Measurements from ENCODE around the gene KCTD1.

Gene KCTD1

DNA sequence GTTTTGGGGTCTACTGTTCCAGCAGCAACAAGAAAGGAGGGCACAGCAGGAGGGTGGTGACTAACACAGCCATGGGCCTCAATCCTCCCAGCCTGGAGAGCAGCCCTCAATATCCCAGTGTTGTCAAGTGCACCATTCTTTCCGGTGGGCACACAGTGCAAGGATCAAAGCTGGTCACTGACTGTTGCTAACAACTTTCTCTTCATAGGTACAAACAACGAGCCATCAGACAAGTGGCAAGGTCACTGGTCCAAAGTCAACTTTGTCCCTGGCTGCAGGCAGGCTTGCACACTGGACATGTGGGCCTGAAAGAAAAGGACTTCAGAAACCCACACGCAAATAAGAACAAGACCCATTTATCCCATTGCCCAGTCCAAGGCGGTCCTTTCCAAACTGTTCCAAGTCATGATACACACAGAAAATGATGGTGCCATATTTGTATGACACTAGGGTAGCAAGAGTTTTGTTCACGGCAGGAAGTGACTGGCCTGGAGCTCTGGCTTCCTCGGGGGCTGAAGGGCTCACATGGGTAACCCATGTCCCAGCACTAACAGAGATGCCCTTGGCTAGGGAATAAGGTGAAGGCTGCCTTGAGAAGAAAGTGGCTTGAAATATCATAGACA is 57.0 kb downstream of the KCTD1 start:
- Mint-ChIP-seq H3K9me3 (no peaks in the 10 kb centered on the region), H3K4me1 (ENCODE audit: low read depth) (no peaks in the 10 kb centered on the region), H3K4me3 (no peak overlapping the region), H3K36me3 (ENCODE audit: low read depth) (no peaks in the 10 kb centered on the region), H3K27ac (no peak overlapping the region), H3K27me3 (ENCODE audit: low read depth) (no peaks in the 10 kb centered on the region)
- no peak for DNase-seq (ENCODE audit: low spot score)

- no peak overlapping the region for H3K4me3 Mint-ChIP-seq
- no peak overlapping the region for H3K27ac Mint-ChIP-seq
- no peaks in the 10 kb centered on the region for H3K4me1 Mint-ChIP-seq (ENCODE audit: low read depth)
- no peak for DNase-seq (ENCODE audit: low spot score)
- no peaks in the 10 kb centered on the region for H3K27me3 Mint-ChIP-seq (ENCODE audit: low read depth)
- no peaks in the 10 kb centered on the region for H3K9me3 Mint-ChIP-seq
- no peaks in the 10 kb centered on the region for H3K36me3 Mint-ChIP-seq (ENCODE audit: low read depth)
These were observed 58.5 kb downstream of the KCTD1 start for GRCh38 chr18:26489881-26490280.

GRCh38 chr18:26489191-26489590 is 59.2 kb downstream of the KCTD1 start:
- H3K27ac Mint-ChIP-seq, result no peak overlapping the region

DNA sequence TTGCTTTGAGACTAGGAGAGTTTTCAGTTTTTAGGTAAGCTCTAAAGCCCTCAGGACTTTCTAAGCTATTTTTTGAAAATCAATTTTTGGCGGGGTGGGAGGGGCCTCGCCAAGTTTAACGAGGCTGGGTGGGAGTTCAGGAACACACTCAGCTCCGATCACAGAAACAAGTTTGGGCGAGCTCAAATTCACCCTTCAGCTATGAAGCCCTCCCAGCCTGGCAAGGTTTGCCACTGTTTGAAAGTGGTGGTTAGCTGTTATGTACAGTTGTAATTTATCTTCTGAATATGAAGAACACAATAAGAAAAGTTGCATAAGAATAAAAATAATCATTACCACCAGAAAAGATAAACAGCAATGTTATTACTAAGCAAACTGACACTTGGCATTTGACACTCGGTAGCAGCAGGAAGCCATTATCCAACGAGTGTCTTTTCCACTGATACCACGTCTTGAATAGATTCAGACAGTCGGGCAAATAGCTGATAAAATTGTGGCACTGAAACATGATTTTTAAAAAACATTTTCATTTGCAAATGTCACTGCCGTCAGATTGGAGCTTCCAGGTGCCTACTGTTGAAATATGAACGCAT is 59.8 kb downstream of the KCTD1 start:
- H3K27me3 Mint-ChIP-seq (ENCODE audit: low read depth), result no peaks in the 10 kb centered on the region
- no peak overlapping the region for H3K4me3 Mint-ChIP-seq
- H3K9me3 Mint-ChIP-seq, result no peaks in the 10 kb centered on the region
- no peak for DNase-seq (ENCODE audit: low spot score)
- no peaks in the 10 kb centered on the region for H3K36me3 Mint-ChIP-seq (ENCODE audit: low read depth)
- H3K27ac Mint-ChIP-seq, result no peak overlapping the region
- no peaks in the 10 kb centered on the region for H3K4me1 Mint-ChIP-seq (ENCODE audit: low read depth)

More at GRCh38 chr18:26489191-26489590, 59.2 kb downstream of the KCTD1 start:
- Mint-ChIP-seq H3K4me3 (no peak overlapping the region), H3K36me3 (ENCODE audit: low read depth) (no peaks in the 10 kb centered on the region), H3K27me3 (ENCODE audit: low read depth) (no peaks in the 10 kb centered on the region), H3K9me3 (no peaks in the 10 kb centered on the region), H3K4me1 (ENCODE audit: low read depth) (no peaks in the 10 kb centered on the region)
- DNase-seq (ENCODE audit: low spot score), result no peak

DNA sequence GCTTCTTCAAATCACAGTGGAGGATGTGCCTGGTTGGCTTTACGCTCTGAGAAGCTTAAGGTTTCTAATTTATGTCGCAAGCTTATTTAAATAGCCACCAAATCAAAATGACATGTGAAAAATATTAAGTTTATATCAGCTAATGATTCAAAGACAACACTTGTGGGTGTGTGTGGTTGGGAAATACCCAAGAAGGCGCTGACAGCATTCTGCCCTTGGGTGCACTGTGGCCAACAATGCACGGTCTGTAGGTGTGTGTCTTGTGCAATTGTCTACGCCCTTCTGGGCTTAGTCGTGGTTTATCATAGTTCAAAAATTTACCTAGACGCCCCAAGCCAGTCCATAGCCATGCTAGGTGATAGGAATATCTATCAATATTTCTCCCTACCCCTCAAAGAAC is 60.9 kb downstream of the KCTD1 start:
- Mint-ChIP-seq H3K36me3 (ENCODE audit: low read depth) (no peaks in the 10 kb centered on the region), H3K4me1 (ENCODE audit: low read depth) (no peaks in the 10 kb centered on the region), H3K27ac (no peak overlapping the region), H3K4me3 (no peak overlapping the region), H3K27me3 (ENCODE audit: low read depth) (no peaks in the 10 kb centered on the region), H3K9me3 (no peaks in the 10 kb centered on the region)
- DNase-seq (ENCODE audit: low spot score), result peak; percentile 12

- no peak for DNase-seq (ENCODE audit: low spot score)
- Mint-ChIP-seq H3K4me1 (ENCODE audit: low read depth) (no peaks in the 10 kb centered on the region), H3K9me3 (no peaks in the 10 kb centered on the region), H3K36me3 (ENCODE audit: low read depth) (no peaks in the 10 kb centered on the region), H3K27me3 (ENCODE audit: low read depth) (no peaks in the 10 kb centered on the region), H3K27ac (no peak overlapping the region), H3K4me3 (no peak overlapping the region)
These were observed 64.7 kb downstream of the KCTD1 start for GRCh38 chr18:26483633-26484032.

DNA sequence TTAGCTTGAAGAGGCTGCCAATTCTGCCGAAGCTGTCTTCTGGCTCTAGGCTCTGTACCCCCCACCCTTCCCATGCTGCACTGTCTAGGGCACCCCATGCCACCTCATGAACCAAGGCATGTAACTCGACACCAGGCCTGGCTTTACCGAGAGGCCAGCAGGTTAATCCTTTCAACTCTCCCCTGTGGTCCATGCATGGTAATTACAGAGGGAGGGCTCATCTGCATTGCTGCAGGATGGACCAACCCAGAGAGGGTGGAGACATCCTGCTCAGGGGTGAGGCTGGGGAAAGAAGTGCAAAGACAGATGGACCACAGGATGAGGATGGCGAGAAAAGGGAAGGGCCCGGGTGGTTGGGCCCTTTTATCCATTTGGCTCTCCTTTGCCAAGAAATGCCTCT is 65.8 kb downstream of the KCTD1 start:
- H3K27ac Mint-ChIP-seq, result no peak overlapping the region
- DNase-seq (ENCODE audit: low spot score), result no peak
- no peaks in the 10 kb centered on the region for H3K36me3 Mint-ChIP-seq (ENCODE audit: low read depth)
- H3K9me3 Mint-ChIP-seq, result no peaks in the 10 kb centered on the region
- H3K4me3 Mint-ChIP-seq, result no peak overlapping the region
- H3K27me3 Mint-ChIP-seq (ENCODE audit: low read depth), result no peaks in the 10 kb centered on the region
- no peaks in the 10 kb centered on the region for H3K4me1 Mint-ChIP-seq (ENCODE audit: low read depth)

DNA sequence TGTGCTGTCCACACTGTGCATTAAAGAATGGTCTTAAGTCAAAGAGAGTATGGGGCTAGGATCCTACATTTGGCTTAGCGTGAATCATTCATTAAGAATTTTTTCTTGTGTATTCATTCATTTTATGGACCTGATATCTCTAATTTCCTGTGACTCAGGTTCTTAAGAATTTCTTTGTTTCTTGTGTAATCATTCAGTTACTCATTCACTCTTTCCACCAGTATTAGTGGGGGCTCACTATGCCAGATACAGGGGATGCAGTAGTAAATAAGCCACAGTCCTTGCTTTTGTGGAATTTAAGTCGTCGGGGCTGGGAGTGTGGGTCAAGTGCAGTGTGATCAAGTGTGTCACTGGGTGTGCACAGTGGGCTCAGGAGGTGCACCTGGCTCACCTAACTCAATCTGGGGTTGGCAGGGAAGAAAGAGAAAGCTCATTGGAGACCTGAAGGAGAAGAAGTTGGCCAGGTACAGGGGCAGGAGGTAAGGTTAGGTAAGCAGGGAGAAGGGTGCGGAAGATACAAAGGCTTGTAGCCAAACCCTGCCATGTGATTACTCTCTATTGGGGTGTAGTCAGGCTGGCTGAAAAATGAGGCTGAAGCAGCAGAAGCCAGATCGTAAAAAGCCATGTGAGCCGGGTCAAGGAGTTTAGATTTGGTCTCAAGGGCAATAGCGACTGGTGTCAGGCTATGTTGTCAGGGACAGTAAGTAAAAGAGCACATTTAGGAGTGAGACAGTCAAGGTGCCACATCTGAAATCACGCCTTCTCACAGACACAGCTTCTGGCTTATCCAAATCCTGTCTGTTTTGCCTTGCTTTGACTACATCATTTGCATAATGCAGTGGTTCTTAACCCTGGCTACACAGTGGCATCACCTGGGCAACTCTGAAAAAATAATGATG is 67.2 kb downstream of the KCTD1 start:
- no peaks in the 10 kb centered on the region for H3K9me3 Mint-ChIP-seq
- H3K4me3 Mint-ChIP-seq, result no peak overlapping the region
- DNase-seq (ENCODE audit: low spot score), result no peak
- no peaks in the 10 kb centered on the region for H3K27me3 Mint-ChIP-seq (ENCODE audit: low read depth)
- no peaks in the 10 kb centered on the region for H3K36me3 Mint-ChIP-seq (ENCODE audit: low read depth)
- H3K27ac Mint-ChIP-seq, result no peak overlapping the region
- no peaks in the 10 kb centered on the region for H3K4me1 Mint-ChIP-seq (ENCODE audit: low read depth)

DNA sequence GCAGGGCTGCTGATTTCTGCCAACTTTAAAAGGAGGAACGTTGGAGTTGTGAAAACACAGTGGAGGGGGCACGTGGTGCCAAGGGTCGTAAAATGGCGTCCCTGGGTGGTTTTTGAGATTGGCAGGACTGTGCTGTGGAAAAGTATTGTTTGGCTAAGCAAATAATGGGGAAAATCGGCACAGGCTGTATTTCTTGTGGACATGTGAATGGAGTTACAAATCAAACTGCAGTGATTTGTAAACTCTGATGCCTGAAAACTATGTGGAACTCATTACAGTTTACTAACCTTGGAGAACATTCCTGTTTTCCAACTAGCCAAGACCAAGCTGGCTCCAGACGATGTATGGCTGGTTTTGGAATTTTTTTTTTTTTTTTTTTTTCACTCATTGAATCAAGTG is 68.7 kb downstream of the KCTD1 start:
- no peak for DNase-seq (ENCODE audit: low spot score)
- Mint-ChIP-seq H3K36me3 (ENCODE audit: low read depth) (no peaks in the 10 kb centered on the region), H3K27me3 (ENCODE audit: low read depth) (no peaks in the 10 kb centered on the region), H3K4me1 (ENCODE audit: low read depth) (no peaks in the 10 kb centered on the region), H3K27ac (no peak overlapping the region), H3K4me3 (no peak overlapping the region), H3K9me3 (no peaks in the 10 kb centered on the region)

- DNase-seq (ENCODE audit: low spot score), result no peak
- H3K36me3 Mint-ChIP-seq (ENCODE audit: low read depth), result no peaks in the 10 kb centered on the region
- H3K9me3 Mint-ChIP-seq, result no peaks in the 10 kb centered on the region
- no peaks in the 10 kb centered on the region for H3K4me1 Mint-ChIP-seq (ENCODE audit: low read depth)
- H3K27ac Mint-ChIP-seq, result no peak overlapping the region
- H3K27me3 Mint-ChIP-seq (ENCODE audit: low read depth), result no peaks in the 10 kb centered on the region
- H3K4me3 Mint-ChIP-seq, result no peak overlapping the region
These were observed 69.2 kb downstream of the KCTD1 start for GRCh38 chr18:26479065-26479680.

GRCh38 chr18:26477828-26478466 is 70.4 kb downstream of the KCTD1 start:
- DNase-seq (ENCODE audit: low spot score), result no peak

GRCh38 chr18:26476697-26477096 is 71.7 kb downstream of the KCTD1 start:
- H3K36me3 Mint-ChIP-seq (ENCODE audit: low read depth), result no peaks in the 10 kb centered on the region
- DNase-seq (ENCODE audit: low spot score), result no peak
- H3K27me3 Mint-ChIP-seq (ENCODE audit: low read depth), result no peaks in the 10 kb centered on the region
- H3K4me1 Mint-ChIP-seq (ENCODE audit: low read depth), result no peaks in the 10 kb centered on the region
- H3K9me3 Mint-ChIP-seq, result no peaks in the 10 kb centered on the region
- H3K27ac Mint-ChIP-seq, result no peak overlapping the region
- no peak overlapping the region for H3K4me3 Mint-ChIP-seq

More at GRCh38 chr18:26477828-26478466, 70.4 kb downstream of the KCTD1 start:
- Mint-ChIP-seq H3K9me3 (no peaks in the 10 kb centered on the region), H3K36me3 (ENCODE audit: low read depth) (no peaks in the 10 kb centered on the region), H3K27me3 (ENCODE audit: low read depth) (no peaks in the 10 kb centered on the region), H3K4me3 (no peak overlapping the region), H3K27ac (no peak overlapping the region), H3K4me1 (ENCODE audit: low read depth) (no peaks in the 10 kb centered on the region)

DNA sequence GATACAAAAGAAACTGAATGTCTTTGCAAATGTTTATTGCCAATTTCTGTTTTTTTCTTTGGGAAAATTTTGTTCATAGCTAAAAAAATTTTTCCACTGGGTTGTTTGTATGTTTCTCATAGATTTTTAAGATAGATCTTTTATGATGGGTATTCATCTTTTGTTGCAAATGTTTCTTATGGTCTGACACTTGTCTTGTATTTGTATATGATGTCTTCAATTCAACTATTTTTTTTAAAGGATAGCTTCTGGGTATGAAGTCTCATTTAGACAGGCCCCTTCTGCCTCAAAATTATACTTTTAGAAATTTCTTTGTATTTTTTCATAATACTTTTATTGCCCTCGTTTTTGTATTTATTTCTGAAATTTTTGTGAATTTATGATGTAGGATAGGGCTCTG is 73.8 kb downstream of the KCTD1 start:
- Mint-ChIP-seq H3K36me3 (ENCODE audit: low read depth) (no peaks in the 10 kb centered on the region), H3K4me3 (no peak overlapping the region), H3K9me3 (no peaks in the 10 kb centered on the region), H3K4me1 (ENCODE audit: low read depth) (no peaks in the 10 kb centered on the region), H3K27ac (no peak overlapping the region), H3K27me3 (ENCODE audit: low read depth) (no peaks in the 10 kb centered on the region)
- DNase-seq (ENCODE audit: low spot score), result no peak

DNA sequence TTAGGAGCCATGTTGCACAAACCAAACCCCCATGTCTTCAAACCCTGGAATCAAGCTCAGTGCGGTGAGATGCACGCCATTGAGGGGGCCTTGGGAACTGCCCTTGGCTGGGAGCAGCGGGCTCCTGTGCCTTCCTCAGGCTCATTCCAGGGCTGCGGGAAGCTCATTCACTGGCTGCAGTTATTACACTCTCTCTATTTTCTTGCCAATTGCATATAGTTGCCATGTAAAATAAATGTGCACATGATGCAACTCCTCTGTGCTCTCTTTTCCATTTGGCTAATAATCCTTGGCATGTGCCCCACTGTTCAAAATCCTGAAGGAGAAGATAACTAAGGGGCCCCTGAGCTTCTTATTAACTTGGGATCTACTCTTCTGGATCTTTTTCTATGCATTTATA is 74.7 kb downstream of the KCTD1 start:
- H3K27me3 Mint-ChIP-seq (ENCODE audit: low read depth), result no peaks in the 10 kb centered on the region
- DNase-seq (ENCODE audit: low spot score), result no peak
- no peaks in the 10 kb centered on the region for H3K4me1 Mint-ChIP-seq (ENCODE audit: low read depth)
- no peaks in the 10 kb centered on the region for H3K9me3 Mint-ChIP-seq
- H3K36me3 Mint-ChIP-seq (ENCODE audit: low read depth), result no peaks in the 10 kb centered on the region
- no peak overlapping the region for H3K4me3 Mint-ChIP-seq
- H3K27ac Mint-ChIP-seq, result no peak overlapping the region
